Type B pancreatic cell (in vitro differentiated cells): Measurements from ENCODE around the gene ATG101. TPM values are rescaled to one million over a fixed set of nuclear protein-coding genes. Genes with fewer than 3 reads are reported as not detected.

Experiments used
- DNase-seq: peaks from one replicate; pipeline ENCODE4 v3.0.0; 2021; ENCODE audit warnings: mixed read lengths; ENCODE audit not compliant: unreplicated experiment; ENCODE audit errors: extremely low spot score
- H3K27ac Mint-ChIP-seq: 2 replicates; pipeline ENCODE4 v1.8.0; 2021; ENCODE audit warnings: mild to moderate bottlenecking, mixed read lengths
- H3K27me3 Mint-ChIP-seq: 2 replicates; pipeline ENCODE4 v1.8.0; 2021; ENCODE audit warnings: mixed read lengths
- H3K36me3 Mint-ChIP-seq: 2 replicates; pipeline ENCODE4 v1.8.0; 2021; ENCODE audit warnings: mixed read lengths
- H3K4me1 Mint-ChIP-seq: one replicate; pipeline ENCODE4 v1.8.0; 2021; ENCODE audit warnings: mixed read lengths; ENCODE audit not compliant: unreplicated experiment
- H3K4me3 Mint-ChIP-seq: 2 replicates; pipeline ENCODE4 v1.8.0; 2021; ENCODE audit warnings: mild to moderate bottlenecking, mixed read lengths
- H3K9me3 Mint-ChIP-seq: 2 replicates; pipeline ENCODE4 v1.8.0; 2021; ENCODE audit warnings: mixed read lengths
- total RNA-seq: library from RNA; stranded (reverse); gene quantifications from 2 replicates; pipeline ENCODE4 v1.2.1, GENCODE V29; 2021; ENCODE audit warnings: low replicate concordance
- TF ChIP-seq, protein P1 (sequence below): fragments of 200-600 bp; sonication (generic); conservative IDR thresholded peaks from 2 replicates; pipeline ENCODE4 v1.5.0; 2021; ENCODE audit warnings: antibody characterized with exemption, mild to moderate bottlenecking

ATG101 gene
- total RNA-seq, 1 donor from 2014 or later = 35.7 TPM

DNA sequence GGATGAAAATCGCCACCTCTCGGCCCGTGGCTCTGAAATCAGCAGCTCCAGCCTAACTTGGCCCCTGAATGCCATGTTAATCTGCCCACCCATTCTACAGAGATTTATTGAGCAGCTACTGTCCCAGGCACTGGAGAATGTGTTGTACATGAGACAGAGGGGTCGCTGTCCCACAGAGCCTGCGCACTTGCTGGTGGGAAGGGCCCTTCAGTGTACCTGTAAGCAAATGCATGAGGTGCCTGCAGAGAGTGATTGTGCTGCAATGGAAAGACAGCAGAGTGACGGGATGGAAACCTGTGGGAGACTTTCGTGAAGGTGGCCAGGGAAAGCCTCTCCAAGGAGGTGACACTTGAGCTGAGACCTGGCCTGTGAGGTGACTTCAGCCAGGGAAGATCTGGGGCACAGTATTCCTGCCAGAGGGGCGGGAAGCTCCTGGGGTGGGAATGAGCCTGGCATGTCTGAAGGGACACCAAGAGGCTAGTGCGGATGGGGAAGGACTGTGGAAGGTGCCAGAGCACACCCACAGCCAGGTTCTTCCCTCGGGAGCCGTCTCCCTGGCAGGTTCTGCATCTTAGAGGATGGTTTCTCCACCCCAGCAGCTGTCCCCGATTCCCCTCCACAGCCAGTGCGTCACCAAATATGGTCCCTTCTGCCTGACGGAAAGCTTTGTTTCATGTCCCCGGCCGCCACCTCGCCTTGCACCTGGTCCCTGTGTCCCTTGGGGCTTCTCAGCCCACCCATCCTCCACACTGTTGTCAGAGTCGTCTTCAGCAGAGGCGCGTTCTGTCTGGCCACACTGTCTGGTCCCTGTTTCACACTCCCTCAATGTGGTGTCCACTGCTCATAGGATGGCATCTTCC lies 18.4 kb downstream of the ATG101 start:
- no peaks in the 10 kb centered on the region for H3K9me3 Mint-ChIP-seq
- peaks cover 5% of the 10 kb centered on the region for H3K4me1 Mint-ChIP-seq
- H3K36me3 Mint-ChIP-seq = no peaks in the 10 kb centered on the region
- no peak for DNase-seq
- peaks cover 72% of the 10 kb centered on the region for H3K27me3 Mint-ChIP-seq
- TF ChIP-seq, protein P1, sequence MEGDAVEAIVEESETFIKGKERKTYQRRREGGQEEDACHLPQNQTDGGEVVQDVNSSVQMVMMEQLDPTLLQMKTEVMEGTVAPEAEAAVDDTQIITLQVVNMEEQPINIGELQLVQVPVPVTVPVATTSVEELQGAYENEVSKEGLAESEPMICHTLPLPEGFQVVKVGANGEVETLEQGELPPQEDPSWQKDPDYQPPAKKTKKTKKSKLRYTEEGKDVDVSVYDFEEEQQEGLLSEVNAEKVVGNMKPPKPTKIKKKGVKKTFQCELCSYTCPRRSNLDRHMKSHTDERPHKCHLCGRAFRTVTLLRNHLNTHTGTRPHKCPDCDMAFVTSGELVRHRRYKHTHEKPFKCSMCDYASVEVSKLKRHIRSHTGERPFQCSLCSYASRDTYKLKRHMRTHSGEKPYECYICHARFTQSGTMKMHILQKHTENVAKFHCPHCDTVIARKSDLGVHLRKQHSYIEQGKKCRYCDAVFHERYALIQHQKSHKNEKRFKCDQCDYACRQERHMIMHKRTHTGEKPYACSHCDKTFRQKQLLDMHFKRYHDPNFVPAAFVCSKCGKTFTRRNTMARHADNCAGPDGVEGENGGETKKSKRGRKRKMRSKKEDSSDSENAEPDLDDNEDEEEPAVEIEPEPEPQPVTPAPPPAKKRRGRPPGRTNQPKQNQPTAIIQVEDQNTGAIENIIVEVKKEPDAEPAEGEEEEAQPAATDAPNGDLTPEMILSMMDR = no peak
- no peak overlapping the region for H3K4me3 Mint-ChIP-seq
- H3K27ac Mint-ChIP-seq = no peak overlapping the region

DNA sequence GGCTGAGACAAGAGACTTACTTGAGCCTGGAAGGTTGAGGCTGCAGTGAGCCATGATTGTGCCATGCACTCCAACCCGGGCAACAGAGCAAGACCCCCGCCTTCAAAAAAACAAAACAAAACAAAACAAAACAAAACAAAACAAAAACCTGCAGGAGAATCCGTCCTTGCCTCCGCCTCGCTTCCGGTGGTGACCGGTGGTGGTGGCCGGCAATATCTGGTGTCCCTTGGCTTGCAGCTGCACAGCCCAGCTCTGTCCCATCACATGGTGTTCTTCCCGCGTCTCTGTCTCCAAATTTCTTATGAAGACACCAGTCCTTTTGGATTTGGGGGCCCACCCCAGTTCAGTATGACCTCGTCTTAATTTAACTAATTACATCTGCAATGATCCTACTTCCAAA lies 19.7 kb downstream of the ATG101 start:
- peaks cover 1% of the 10 kb centered on the region for H3K9me3 Mint-ChIP-seq
- no peak for DNase-seq
- H3K27me3 Mint-ChIP-seq = peaks cover 73% of the 10 kb centered on the region
- H3K4me1 Mint-ChIP-seq = no peaks in the 10 kb centered on the region
- no peak overlapping the region for H3K27ac Mint-ChIP-seq
- H3K36me3 Mint-ChIP-seq = no peaks in the 10 kb centered on the region
- no peak overlapping the region for H3K4me3 Mint-ChIP-seq
- TF ChIP-seq, protein P1 = no peak

DNA sequence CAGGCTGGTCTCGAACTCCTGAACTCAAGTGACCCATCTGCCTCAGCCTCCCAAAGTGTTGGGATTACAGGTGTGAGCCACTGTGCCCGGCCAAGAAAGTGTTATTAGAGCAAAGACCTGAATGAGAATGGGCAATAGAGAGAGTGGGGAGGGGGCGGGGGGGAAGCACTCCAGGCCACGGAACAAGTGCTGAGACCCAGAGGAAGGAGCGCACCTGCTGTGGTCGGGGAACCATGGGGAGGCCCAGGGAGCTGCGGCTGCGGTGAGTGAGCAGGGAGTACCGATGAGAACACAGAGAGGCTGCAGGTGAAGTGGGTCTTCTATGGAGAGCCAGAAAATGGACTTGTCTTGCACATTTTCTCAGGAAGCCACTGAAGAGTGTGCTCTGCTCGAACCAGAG lies 20.5 kb downstream of the ATG101 start:
- H3K27me3 Mint-ChIP-seq = peaks cover 75% of the 10 kb centered on the region
- H3K9me3 Mint-ChIP-seq = peaks cover 4% of the 10 kb centered on the region
- H3K4me3 Mint-ChIP-seq = no peak overlapping the region
- H3K27ac Mint-ChIP-seq = no peak overlapping the region
- TF ChIP-seq, protein P1 = no peak
- H3K4me1 Mint-ChIP-seq = no peaks in the 10 kb centered on the region
- DNase-seq = no peak
- no peaks in the 10 kb centered on the region for H3K36me3 Mint-ChIP-seq

DNA sequence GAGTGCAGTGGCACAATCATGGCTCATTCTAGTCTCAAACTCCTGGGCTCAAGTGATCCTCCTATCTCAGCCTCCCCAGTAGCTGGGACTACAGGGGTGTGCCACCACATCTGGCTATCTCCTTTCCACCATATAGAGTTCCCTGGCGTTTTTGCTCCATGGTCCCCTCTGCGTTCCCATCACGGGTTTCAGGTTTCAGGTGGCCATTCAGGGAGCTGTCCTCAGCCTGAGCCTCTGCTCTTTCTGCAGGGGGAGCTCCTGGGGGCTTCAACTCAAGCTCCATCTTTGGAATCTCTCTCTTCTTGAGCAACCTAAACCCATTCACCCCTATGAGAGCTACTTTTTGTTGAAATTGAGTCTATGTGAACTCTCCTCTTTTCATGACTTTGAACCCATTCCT lies 21.3 kb downstream of the ATG101 start:
- TF ChIP-seq, protein P1 = no peak
- no peak for DNase-seq
- Mint-ChIP-seq H3K4me1 (no peaks in the 10 kb centered on the region), H3K4me3 (no peak overlapping the region), H3K27ac (no peak overlapping the region), H3K9me3 (peaks cover 4% of the 10 kb centered on the region), H3K36me3 (no peaks in the 10 kb centered on the region), H3K27me3 (peaks cover 70% of the 10 kb centered on the region)

DNA sequence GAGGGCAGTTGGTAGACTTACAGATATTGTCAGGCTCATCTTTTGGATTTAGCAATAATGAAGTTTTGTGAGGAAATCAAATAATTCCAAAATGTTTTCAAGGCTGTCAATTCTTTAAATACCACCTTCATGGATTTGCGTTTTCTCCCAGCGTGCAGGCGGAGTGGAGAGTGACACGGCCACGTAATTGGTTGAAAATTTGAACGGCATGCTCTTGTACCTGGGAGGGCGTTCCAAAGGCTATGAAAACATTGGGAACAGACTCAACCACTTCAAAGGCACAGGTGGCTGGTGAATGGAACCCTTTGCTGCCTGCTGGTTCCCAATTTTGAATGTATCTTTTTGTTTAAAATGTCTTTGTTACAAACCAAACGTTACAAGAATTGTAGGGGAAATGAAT lies 22.1 kb downstream of the ATG101 start:
- DNase-seq = no peak
- Mint-ChIP-seq H3K9me3 (peaks cover 4% of the 10 kb centered on the region), H3K36me3 (no peaks in the 10 kb centered on the region), H3K4me3 (no peak overlapping the region), H3K27me3 (peaks cover 65% of the 10 kb centered on the region), H3K4me1 (no peaks in the 10 kb centered on the region), H3K27ac (no peak overlapping the region)
- TF ChIP-seq, protein P1 = no peak
